ENCODE measurements around the gene ZNF540.

- TF ChIP-seq CTCF (IDR thresholded peaks at IDR 0.05) (no peak), POLR2A (IDR thresholded peaks at IDR 0.05) (no peak)
These were observed 726 bp upstream of the ZNF540 start for GRCh38 chr19:37593996-37594303.

Data from esophagus squamous epithelium (tissue), 4 donors.